Ovary (tissue), 9 donors: ENCODE measurements around the gene ADAMTS14. TPM values are rescaled to one million over a fixed set of nuclear protein-coding genes. Genes with fewer than 3 reads are reported as not detected.

Experiments used
- DNase-seq, 5 donors: peaks; one replicate each; pipeline ENCODE4 v3.0.0-alpha.2; 2019 to 2020
- H3K27ac ChIP-seq, 2 donors: fragments of 200-600 bp; one replicate each; pipeline versions ENCODE4 v1.5.1 to v1.8.0; 2019 to 2022
- H3K27me3 ChIP-seq: fragments of 200-600 bp; one replicate; pipeline ENCODE4 v1.8.0; 2022
- H3K36me3 ChIP-seq: fragments of 200-600 bp; sonication (generic); one replicate; pipeline ENCODE4 v1.5.1; 2019
- H3K4me1 ChIP-seq: one replicate; pipeline ENCODE4 v1.8.1; 2013; ENCODE audit warnings: mild to moderate bottlenecking, moderate library complexity; ENCODE audit not compliant: insufficient read depth
- H3K4me3 ChIP-seq: fragments of 200-600 bp; sonication (generic); one replicate; pipeline ENCODE4 v1.5.1; 2017
- H3K9me3 ChIP-seq, 2 donors: fragments of 200-600 bp in 1 of 2; sonication (generic) in 1 of 2; one replicate each; pipeline versions ENCODE4 v1.5.1 to v1.8.1; 2013 to 2019; ENCODE audit warnings: mild to moderate bottlenecking in 1 of 2, moderate library complexity in 1 of 2
- CTCF ChIP-seq, 3 donors: fragments of 450-650 bp in 2 of 3; fragments of 200-600 bp in 1 of 3; IDR thresholded peaks; one replicate each; pipeline versions ENCODE4 v1.5.1 to v1.8.0; 2016 to 2022; ENCODE audit warnings: antibody characterized with exemption in 3 of 3, mild to moderate bottlenecking in 1 of 3
- EP300 ChIP-seq: sonication (generic); formaldehyde crosslinking; IDR thresholded peaks from one replicate; pipeline ENCODE4 v1.6.1; 2017; ENCODE audit warnings: antibody characterized with exemption
- POLR2A ChIP-seq: fragments of 450-650 bp; IDR thresholded peaks from one replicate; pipeline ENCODE4 v1.6.1; 2017; ENCODE audit warnings: antibody characterized with exemption, mild to moderate bottlenecking, moderate library complexity
- WGBS, 3 donors: extraction: QIAGEN DNeasy Blood & Tissue Kit in 1 of 3; methylation state at CpG; one replicate each; pipeline versions ENCODE4 v1.1.5 to v1.1.7; 2013 to 2017; 5-methylcytosine and 5-hydroxymethylcytosine counted together
- intact Hi-C, 4 donors: fragments of 100-400 bp; cut with DNase I; formaldehyde crosslinking; loops; one replicate each; pipeline versions ENCODE4 v1.11.0 to v1.15.1; 2022 to 2023
- polyA plus RNA-seq, 2 donors: library from polyadenylated mRNA; stranded (reverse); fragments of 200-250 nt in 1 of 2; fragments of 350-450 nt in 1 of 2; fragmentation: Illumina TruSeq in 1 of 2; extraction: RNeasy Lipid Tissue Mini Kit (QIAGEN cat#74804) in 1 of 2; gene quantifications; one replicate each; pipeline ENCODE4 v1.2.3, GENCODE V29; 2013 to 2014
- total RNA-seq, 7 donors: library from RNA; depleted of rRNA in 2 of 7; stranded (reverse); fragments of >200 nt in 2 of 7; fragmentation: NEBNext Ultra II Directional in 3 of 7; extraction: Animal tissue kit (Norgen Biotek cat#: 25700) in 3 of 7; gene quantifications; one replicate each; pipeline versions ENCODE4 v1.1.0 to v1.2.4, GENCODE V29; 2016 to 2023
- donor health status: DM: no; HTN: no; CAD: no; lungs with moderate emphysema.
- donor health status: DM: no; HTN: no; CAD: no.
- donor health status: Bipolar disorder and iron deficiency.
- donor health status: DM: yes; HTN: yes; CAD: no.
- donor health status: DM: no; HTN: no; CAD: no.
- donor health status: DM: yes; HTN: yes; CAD: no.

ADAMTS14 gene
- total and polyA plus RNA-seq, 9 donors: 0.07 to 0.75 (median 0.14) TPM; not detected in 3

- no peak overlapping the region for H3K27ac ChIP-seq
- no peaks in the 10 kb centered on the region for H3K9me3 ChIP-seq
- DNase-seq: no peak
- TF ChIP-seq EP300: no peak
- no peak for TF ChIP-seq CTCF (IDR thresholded peaks at IDR 0.05)
- TF ChIP-seq POLR2A: no peak
- no peaks in the 10 kb centered on the region for H3K27me3 ChIP-seq
- H3K4me1 ChIP-seq: peaks cover 2% of the 10 kb centered on the region
- WGBS, 3 donors: 97 to 99% (median 98%) methylated on average over 3 of the region's 3 CpGs
- no peaks in the 10 kb centered on the region for H3K36me3 ChIP-seq
- no peak overlapping the region for H3K4me3 ChIP-seq
- intact Hi-C loops: no loop called here
These were observed 12.1 kb downstream of the ADAMTS14 start for GRCh38 chr10:70684374-70684773.

GRCh38 chr10:70684839-70685454, 12.6 kb downstream of the ADAMTS14 start:
- intact Hi-C loops: no loop called here
- WGBS, 3 donors: 71 to 90% (median 78%) methylated on average over 4 of the region's 4 CpGs
- peaks cover 2% of the 10 kb centered on the region for H3K4me1 ChIP-seq
- TF ChIP-seq EP300 (no peak), POLR2A (no peak), CTCF (IDR thresholded peaks at IDR 0.05) (no peak)
- no peak overlapping the region for H3K27ac ChIP-seq
- H3K4me3 ChIP-seq: no peak overlapping the region
- H3K9me3 ChIP-seq: no peaks in the 10 kb centered on the region
- no peak for DNase-seq
- no peaks in the 10 kb centered on the region for H3K27me3 ChIP-seq
- no peaks in the 10 kb centered on the region for H3K36me3 ChIP-seq

- peaks cover 2% of the 10 kb centered on the region for H3K4me1 ChIP-seq
- H3K9me3 ChIP-seq: no peaks in the 10 kb centered on the region
- intact Hi-C loops: no loop called here
- WGBS, 3 donors: 67 to 86% (median 80%) methylated on average over 8 of the region's 8 CpGs
- H3K27ac ChIP-seq: no peak overlapping the region
- no peaks in the 10 kb centered on the region for H3K36me3 ChIP-seq
- H3K27me3 ChIP-seq: no peaks in the 10 kb centered on the region
- TF ChIP-seq EP300: no peak
- no peak for TF ChIP-seq POLR2A
- TF ChIP-seq CTCF (IDR thresholded peaks at IDR 0.05): no peak
- DNase-seq: no peak
- no peak overlapping the region for H3K4me3 ChIP-seq
These were observed 13.2 kb downstream of the ADAMTS14 start for GRCh38 chr10:70685455-70685911.

- Histone ChIP-seq H3K27me3 (no peaks in the 10 kb centered on the region), H3K36me3 (no peaks in the 10 kb centered on the region), H3K27ac (no peak overlapping the region), H3K4me1 (no peaks in the 10 kb centered on the region), H3K9me3 (no peaks in the 10 kb centered on the region), H3K4me3 (no peak overlapping the region)
- 92 to 96% (median 94%) methylated on average over 8 to 9 of the region's 9 CpGs for WGBS, 3 donors
- DNase-seq: no peak
- intact Hi-C loops: no loop called here
- TF ChIP-seq EP300: no peak
- no peak for TF ChIP-seq POLR2A
- no peak for TF ChIP-seq CTCF (IDR thresholded peaks at IDR 0.05)
These were observed 16.5 kb downstream of the ADAMTS14 start for GRCh38 chr10:70688828-70689227.
